K562 (cell line): ENCODE results near the gene FGF12. TPM values are rescaled to one million over a fixed set of nuclear protein-coding genes. Genes with fewer than 3 reads are reported as not detected.

Source experiments
- ATAC-seq: fragments of 200-7000 bp; cut with Tn5 transposase; 3 replicates; pipeline ENCODE4 v1.9.1; 2020; ENCODE audit warnings: moderate library complexity
- BruUV-seq: library from RNA; stranded (reverse); fragments of 400-500 nt; replicated peaks from 2 replicates; lab custom pipeline; 2021; lab: Mats Ljungman, UMichigan
- CTCF ChIA-PET: fragments of 300-600 bp; formaldehyde crosslinking; extraction: SDS; loops from one replicate; lab custom pipeline; 2021; ENCODE audit warnings: low intra/inter-chr PET ratio; lab: Yijun Ruan, JAX
- POLR2A ChIA-PET: fragments of 300-600, 350-650 bp; sonication (Branson Sonifier 250); formaldehyde crosslinking; extraction: SDS; loops from one replicate; lab custom pipeline; 2021; ENCODE audit warnings: antibody characterized with exemption, inconsistent platforms; lab: Yijun Ruan, JAX
- DNase-seq, 4 experiments: peaks; one replicate each; pipeline versions ENCODE4 v3.0.0 to v3.0.0-alpha.2; 2011 to 2018; ENCODE audit warnings: low spot score in 3 of 4, mixed read lengths in 3 of 4; ENCODE audit errors: extremely low read depth in 1 of 4
- FAIRE-seq: peaks from 2 replicates; lab custom pipeline; 2011; peaks lifted over from hg19 to GRCh38; lab: Jason Lieb, UNC
- H2AFZ ChIP-seq: 2 replicates; pipeline ENCODE4 v1.6.0; 2011; ENCODE audit warnings: low read depth, low read length, control low read depth, inconsistent platforms
- H3K27ac ChIP-seq: fragments of 200-600 bp; 3 replicates; pipeline ENCODE4 v1.8.0; 2011; ENCODE audit warnings: low read depth, mild to moderate bottlenecking, control low read depth, inconsistent platforms, low read length, moderate library complexity, mixed read lengths; ENCODE audit errors: extremely low read depth
- H3K27me3 ChIP-seq, 2 experiments: fragments of 300-600 bp in 1 of 2; 2 replicates in 1 of 2; 3 replicates in 1 of 2; pipeline versions ENCODE4 v1.6.0 to v1.8.0; 2011; ENCODE audit warnings: inconsistent platforms in 2 of 2, low read length in 2 of 2, mild to moderate bottlenecking in 1 of 2, mixed read lengths in 1 of 2, moderate library complexity in 1 of 2; ENCODE audit not compliant: control insufficient read depth in 2 of 2, insufficient read depth in 2 of 2
- H3K36me3 ChIP-seq: fragments of 300-600 bp; 3 replicates; pipeline ENCODE4 v1.8.0; 2011; ENCODE audit warnings: mild to moderate bottlenecking, low read length, inconsistent platforms; ENCODE audit not compliant: control insufficient read depth, insufficient read depth
- H3K4me1 ChIP-seq, 2 experiments: fragments of 200-600 bp in 1 of 2; replicated peaks in 1 of 2; 2 replicates in 1 of 2; 3 replicates in 1 of 2; pipeline versions ENCODE4 v1.5.1 to v1.8.0; 2011; ENCODE audit warnings: inconsistent platforms in 2 of 2, low read length in 2 of 2, mild to moderate bottlenecking in 1 of 2, mixed read lengths in 1 of 2, moderate library complexity in 1 of 2; ENCODE audit not compliant: control insufficient read depth in 2 of 2, insufficient read depth in 2 of 2
- H3K4me2 ChIP-seq: 2 replicates; pipeline ENCODE4 v1.6.1; 2011; ENCODE audit warnings: low read length, control low read depth, inconsistent platforms, mixed read lengths; ENCODE audit not compliant: insufficient read depth
- H3K4me3 ChIP-seq: fragments of 200-600 bp; sonication (generic), shearing (Covaris generic); 2 replicates; pipeline ENCODE4 v1.5.1; 2016; ENCODE audit warnings: control low read depth, inconsistent platforms
- H3K79me2 ChIP-seq: fragments of 200-600 bp; 3 replicates; pipeline ENCODE4 v1.8.0; 2011; ENCODE audit warnings: low read length, inconsistent platforms; ENCODE audit not compliant: control insufficient read depth, insufficient read depth
- H3K9ac ChIP-seq, 2 experiments: 2 replicates each; pipeline versions ENCODE4 v1.6.0 to v1.6.1; 2011; ENCODE audit warnings: low read depth in 2 of 2, low read length in 2 of 2, control low read depth in 1 of 2, inconsistent platforms in 1 of 2, mild to moderate bottlenecking in 1 of 2, mixed read lengths in 1 of 2; ENCODE audit not compliant: insufficient read depth in 1 of 2
- H3K9me1 ChIP-seq: one replicate; pipeline ENCODE4 v1.6.0; 2011; ENCODE audit warnings: inconsistent platforms, mild to moderate bottlenecking, low read length, moderate library complexity; ENCODE audit not compliant: control insufficient read depth, insufficient read depth
- H3K9me3 ChIP-seq: replicated peaks from 2 replicates; pipeline ENCODE4 v1.5.1; 2011; ENCODE audit warnings: low read depth, low read length, inconsistent platforms; ENCODE audit not compliant: control insufficient read depth, insufficient read depth
- H4K20me1 ChIP-seq: replicated peaks from 2 replicates; pipeline ENCODE4 v1.6.1; 2011; ENCODE audit warnings: low read length, inconsistent platforms, mixed read lengths; ENCODE audit not compliant: control insufficient read depth, insufficient read depth
- ESRRA ChIP-seq: fragments of 450-650 bp; IDR thresholded peaks from 2 replicates; pipeline ENCODE4 v1.6.1; 2014; ENCODE audit warnings: low read depth, mild to moderate bottlenecking, moderate library complexity, borderline replicate concordance
- GTF2F1 ChIP-seq: IDR thresholded peaks from 2 replicates; pipeline ENCODE4 v1.6.1; 2011; ENCODE audit warnings: low read depth, low read length, improper control_type of control experiment
- KLF10 ChIP-seq: fragments of 250-450 bp; sonication (Bioruptor Pico); IDR thresholded peaks from 2 replicates; pipeline ENCODE4 v1.6.1; 2021; ENCODE audit warnings: matching md5 sums
- NBN ChIP-seq: fragments of 450-650 bp; IDR thresholded peaks from 2 replicates; pipeline ENCODE4 v1.6.1; 2016; ENCODE audit warnings: low read depth, mild to moderate bottlenecking
- PHB ChIP-seq: fragments of 250-450 bp; sonication (Bioruptor Pico); IDR thresholded peaks from 2 replicates; pipeline ENCODE4 v1.5.0; 2021
- WHSC1 ChIP-seq: IDR thresholded peaks from one replicate; pipeline ENCODE4 v1.6.1; 2012; ENCODE audit warnings: low read length, control low read depth, inconsistent platforms
- ZEB2 ChIP-seq: fragments of 450-650 bp; IDR thresholded peaks from 2 replicates; pipeline ENCODE4 v1.6.1; 2016
- ZFP36 ChIP-seq: fragments of 150-350 bp; IDR thresholded peaks from 2 replicates; pipeline ENCODE4 v1.6.1; 2018; ENCODE audit warnings: low read length, low read depth; ENCODE audit not compliant: partially characterized antibody
- WGBS: fragments of 100-300 bp; shearing (Covaris generic); methylation state at CpG from one replicate; pipeline ENCODE4 v1.1.6; 2016; ENCODE audit warnings: low coverage, mixed read lengths; ENCODE audit not compliant: insufficient coverage; ENCODE audit errors: missing lambda C conversion rate; 5-methylcytosine and 5-hydroxymethylcytosine counted together
- in situ Hi-C: fragments of 300-500 bp; cut with MboI; formaldehyde crosslinking; loops from 4 replicates; pipeline ENCODE4 v1.15.0; 2018; ENCODE audit warnings: inconsistent platforms, mixed read lengths
- intact Hi-C: fragments of 100-400 bp; cut with micrococcal nuclease; formaldehyde crosslinking; loops from 2 replicates; pipeline ENCODE4 v1.14.2; 2022
- polyA plus RNA-seq, 8 experiments: library from polyadenylated mRNA; depleted of rRNA in 4 of 8; stranded (reverse) in 5 of 8; unstranded in 3 of 8; fragments of >200 nt; fragmentation: Nextera tagmentation in 2 of 8; fragmentation: Illumina TruSeq in 1 of 8; extraction: Ambion mirVana in 2 of 8; extraction: Trizol in 1 of 8; gene quantifications; 2 replicates each; pipeline versions ENCODE4 v1.2.1 to v1.2.3, GENCODE V29; 2011 to 2014; ENCODE audit warnings: inconsistent platforms in 1 of 8, missing spikeins in 1 of 8
- total RNA-seq, 7 experiments: library from RNA; depleted of rRNA in 6 of 7; stranded (reverse); fragments of >200 nt in 6 of 7; fragmentation: Illumina TruSeq in 2 of 7; extraction: Trizol in 2 of 7; gene quantifications; 2 replicates each; pipeline versions ENCODE4 v1.2.1 to v1.2.3, GENCODE V29; 2011 to 2021; ENCODE audit warnings: low replicate concordance in 1 of 7
- TF ChIP-seq, protein P1 (sequence below): sonication (generic); formaldehyde crosslinking; IDR thresholded peaks from 2 replicates; pipeline ENCODE4 v1.4.0; 2020; ENCODE audit warnings: mild to moderate bottlenecking, missing genetic modification reagents
- TF ChIP-seq, protein P2 (sequence below): sonication (generic); formaldehyde crosslinking; IDR thresholded peaks from 2 replicates; pipeline ENCODE4 v1.8.0; 2022; ENCODE audit warnings: missing genetic modification reagents, mild to moderate bottlenecking, borderline replicate concordance

FGF12 gene
- total and polyA plus RNA-seq, 9 of the 15 experiments (the other 6 are each of a cell fraction or from before 2014, with no cell fraction given) = not detected

DNA sequence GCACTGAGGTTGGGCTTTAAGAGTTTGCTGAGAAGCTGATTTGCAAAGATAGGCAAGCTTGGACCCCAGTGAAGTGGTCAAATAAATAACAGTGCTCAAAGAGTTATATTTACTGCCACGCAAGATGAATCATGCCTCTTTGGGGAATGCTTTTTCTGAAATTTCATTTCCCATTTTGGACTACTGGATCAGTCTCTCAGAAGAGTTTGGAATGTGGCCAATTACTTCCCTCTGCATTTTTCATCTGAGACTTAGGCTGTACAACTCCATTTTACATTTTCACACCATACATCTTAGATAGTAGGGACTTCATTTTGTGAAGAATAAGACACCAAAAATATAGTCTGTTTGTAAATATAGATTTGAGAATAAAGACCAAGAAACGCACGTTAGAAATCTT is 419.7 kb downstream of the FGF12 start:
- intact Hi-C loops = no loop called here
- no peak overlapping the region for H3K9ac ChIP-seq
- TF ChIP-seq WHSC1 (no peak), NBN (no peak), PHB (CRISPR knock-in tag) (no peak), ESRRA (no peak), GTF2F1 (no peak), ZEB2 (no peak), KLF10 (CRISPR knock-in tag) (no peak), ZFP36 (no peak)
- TF ChIP-seq, protein P1, sequence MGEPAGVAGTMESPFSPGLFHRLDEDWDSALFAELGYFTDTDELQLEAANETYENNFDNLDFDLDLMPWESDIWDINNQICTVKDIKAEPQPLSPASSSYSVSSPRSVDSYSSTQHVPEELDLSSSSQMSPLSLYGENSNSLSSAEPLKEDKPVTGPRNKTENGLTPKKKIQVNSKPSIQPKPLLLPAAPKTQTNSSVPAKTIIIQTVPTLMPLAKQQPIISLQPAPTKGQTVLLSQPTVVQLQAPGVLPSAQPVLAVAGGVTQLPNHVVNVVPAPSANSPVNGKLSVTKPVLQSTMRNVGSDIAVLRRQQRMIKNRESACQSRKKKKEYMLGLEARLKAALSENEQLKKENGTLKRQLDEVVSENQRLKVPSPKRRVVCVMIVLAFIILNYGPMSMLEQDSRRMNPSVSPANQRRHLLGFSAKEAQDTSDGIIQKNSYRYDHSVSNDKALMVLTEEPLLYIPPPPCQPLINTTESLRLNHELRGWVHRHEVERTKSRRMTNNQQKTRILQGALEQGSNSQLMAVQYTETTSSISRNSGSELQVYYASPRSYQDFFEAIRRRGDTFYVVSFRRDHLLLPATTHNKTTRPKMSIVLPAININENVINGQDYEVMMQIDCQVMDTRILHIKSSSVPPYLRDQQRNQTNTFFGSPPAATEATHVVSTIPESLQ (CRISPR knock-in tag) = no peak
- TF ChIP-seq, protein P2, sequence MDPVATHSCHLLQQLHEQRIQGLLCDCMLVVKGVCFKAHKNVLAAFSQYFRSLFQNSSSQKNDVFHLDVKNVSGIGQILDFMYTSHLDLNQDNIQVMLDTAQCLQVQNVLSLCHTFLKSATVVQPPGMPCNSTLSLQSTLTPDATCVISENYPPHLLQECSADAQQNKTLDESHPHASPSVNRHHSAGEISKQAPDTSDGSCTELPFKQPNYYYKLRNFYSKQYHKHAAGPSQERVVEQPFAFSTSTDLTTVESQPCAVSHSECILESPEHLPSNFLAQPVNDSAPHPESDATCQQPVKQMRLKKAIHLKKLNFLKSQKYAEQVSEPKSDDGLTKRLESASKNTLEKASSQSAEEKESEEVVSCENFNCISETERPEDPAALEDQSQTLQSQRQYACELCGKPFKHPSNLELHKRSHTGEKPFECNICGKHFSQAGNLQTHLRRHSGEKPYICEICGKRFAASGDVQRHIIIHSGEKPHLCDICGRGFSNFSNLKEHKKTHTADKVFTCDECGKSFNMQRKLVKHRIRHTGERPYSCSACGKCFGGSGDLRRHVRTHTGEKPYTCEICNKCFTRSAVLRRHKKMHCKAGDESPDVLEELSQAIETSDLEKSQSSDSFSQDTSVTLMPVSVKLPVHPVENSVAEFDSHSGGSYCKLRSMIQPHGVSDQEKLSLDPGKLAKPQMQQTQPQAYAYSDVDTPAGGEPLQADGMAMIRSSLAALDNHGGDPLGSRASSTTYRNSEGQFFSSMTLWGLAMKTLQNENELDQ (CRISPR knock-in tag) = no peak
- no peaks in the 10 kb centered on the region for H3K27me3 ChIP-seq
- POLR2A ChIA-PET = no interaction called here
- H3K4me3 ChIP-seq = no peak overlapping the region
- no peaks in the 10 kb centered on the region for H4K20me1 ChIP-seq
- no peaks in the 10 kb centered on the region for H3K9me3 ChIP-seq
- DNase-seq = no peak
- no peak overlapping the region for H3K27ac ChIP-seq
- BruUV-seq = no TSS peak
- H3K4me2 ChIP-seq = no peak overlapping the region
- H3K4me1 ChIP-seq = no peaks in the 10 kb centered on the region
- no peaks in the 10 kb centered on the region for H3K79me2 ChIP-seq
- WGBS = 0% methylated on average over 3 of the region's 3 CpGs
- in situ Hi-C loops = no loop called here
- FAIRE-seq = no peak
- no peaks in the 10 kb centered on the region for H3K36me3 ChIP-seq
- no peak overlapping the region for H2AFZ ChIP-seq
- H3K9me1 ChIP-seq = no peaks in the 10 kb centered on the region
- ATAC-seq = no peak
- CTCF ChIA-PET = no interaction called here
